Measurements from ENCODE around the gene TSPYL1. TPM values are rescaled to one million over a fixed set of nuclear protein-coding genes. Genes with fewer than 3 reads are reported as not detected.
A peak's percentile ranks its signal among the peaks of the same experiment; 100 is the strongest.

Gene TSPYL1
- total RNA-seq, 1 experiment from 2014 or later = 70.3 TPM

DNA sequence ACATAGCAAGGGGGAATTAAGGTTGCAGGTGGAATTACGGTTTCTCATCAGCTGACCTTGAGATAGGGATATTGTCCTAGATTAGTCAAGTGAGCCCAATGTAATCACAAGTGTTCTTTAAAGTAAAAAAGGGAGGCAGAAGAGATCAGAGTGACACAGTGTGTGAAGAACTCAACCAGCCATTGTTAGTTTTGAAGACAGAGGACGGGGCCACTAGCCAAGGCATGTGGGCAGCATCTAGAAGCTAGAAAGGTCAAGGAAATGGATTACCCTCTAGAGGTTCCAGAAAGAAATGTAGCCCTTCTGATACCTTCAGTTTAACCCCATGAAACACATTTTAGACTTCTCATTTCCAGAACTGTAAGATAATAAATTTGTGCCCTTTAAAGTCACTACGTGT lies 18.5 kb upstream of the TSPYL1 start:
- Histone ChIP-seq H4K20me1 (ENCODE audit: insufficient read depth) (no peaks in the 10 kb centered on the region), H3K9me3 (ENCODE audit: control insufficient read depth in 1 of 2, insufficient read depth in 1 of 2, low read depth in 1 of 2, low read length in 2 of 2) (no peaks in the 10 kb centered on the region), H3K9ac (ENCODE audit: low read length) (no peak overlapping the region), H3K79me2 (ENCODE audit: insufficient read depth, low read length) (no peaks in the 10 kb centered on the region), H3K4me3 (replicated peaks in 1 of 2; ENCODE audit: low read depth in 1 of 2, low read length in 2 of 2) (no peak overlapping the region), H3K4me2 (ENCODE audit: low read length) (no peak overlapping the region), H3K9me2 (ENCODE audit: insufficient read depth) (no peaks in the 10 kb centered on the region), H3K36me3 (ENCODE audit: control insufficient read depth in 1 of 2, insufficient read depth in 2 of 2, low read length in 2 of 2) (no peaks in the 10 kb centered on the region), H3K4me1 (ENCODE audit: control insufficient read depth in 1 of 2, insufficient read depth in 2 of 2, low read length in 2 of 2) (no peaks in the 10 kb centered on the region), H3K27me3 (ENCODE audit: insufficient read depth, low read length) (no peaks in the 10 kb centered on the region), H3K27ac (ENCODE audit: low read depth, low read length) (no peak overlapping the region), H2AFZ (ENCODE audit: low read depth, low read length, poor library complexity, severe bottlenecking) (no peak overlapping the region)
- CTCF ChIA-PET = no interaction called here
- no TSS peak for BruUV-seq (replicated peaks)
- POLR2A ChIA-PET = no interaction called here
- TF ChIP-seq, protein P1, sequence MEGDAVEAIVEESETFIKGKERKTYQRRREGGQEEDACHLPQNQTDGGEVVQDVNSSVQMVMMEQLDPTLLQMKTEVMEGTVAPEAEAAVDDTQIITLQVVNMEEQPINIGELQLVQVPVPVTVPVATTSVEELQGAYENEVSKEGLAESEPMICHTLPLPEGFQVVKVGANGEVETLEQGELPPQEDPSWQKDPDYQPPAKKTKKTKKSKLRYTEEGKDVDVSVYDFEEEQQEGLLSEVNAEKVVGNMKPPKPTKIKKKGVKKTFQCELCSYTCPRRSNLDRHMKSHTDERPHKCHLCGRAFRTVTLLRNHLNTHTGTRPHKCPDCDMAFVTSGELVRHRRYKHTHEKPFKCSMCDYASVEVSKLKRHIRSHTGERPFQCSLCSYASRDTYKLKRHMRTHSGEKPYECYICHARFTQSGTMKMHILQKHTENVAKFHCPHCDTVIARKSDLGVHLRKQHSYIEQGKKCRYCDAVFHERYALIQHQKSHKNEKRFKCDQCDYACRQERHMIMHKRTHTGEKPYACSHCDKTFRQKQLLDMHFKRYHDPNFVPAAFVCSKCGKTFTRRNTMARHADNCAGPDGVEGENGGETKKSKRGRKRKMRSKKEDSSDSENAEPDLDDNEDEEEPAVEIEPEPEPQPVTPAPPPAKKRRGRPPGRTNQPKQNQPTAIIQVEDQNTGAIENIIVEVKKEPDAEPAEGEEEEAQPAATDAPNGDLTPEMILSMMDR (IDR thresholded peaks at IDR 0.05 in 2 of 3, conservative IDR thresholded peaks at IDR 0.05 in 1 of 3; ENCODE audit: borderline replicate concordance in 1 of 3, insufficient read depth in 1 of 3, low read depth in 2 of 3, low read length in 2 of 3) = no peak
- TF ChIP-seq, protein P2, sequence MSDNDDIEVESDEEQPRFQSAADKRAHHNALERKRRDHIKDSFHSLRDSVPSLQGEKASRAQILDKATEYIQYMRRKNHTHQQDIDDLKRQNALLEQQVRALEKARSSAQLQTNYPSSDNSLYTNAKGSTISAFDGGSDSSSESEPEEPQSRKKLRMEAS (IDR thresholded peaks at IDR 0.05) = no peak
- 0 out of 2 replicates have a peak, but pooled peaks have one; percentile 24 for TF ChIP-seq CBX3 (IDR thresholded peaks at IDR 0.05; ENCODE audit: low read depth)
- no peak for DNase-seq (ENCODE audit: low read depth, low spot score)
- RAD21 ChIA-PET (ENCODE audit: low non-redundant PET in 1 of 2, low total read pairs in 2 of 2, uncharacterized antibody in 2 of 2, unreplicated experiment in 2 of 2) = no interaction called here
- ATAC-seq = no peak
- intact Hi-C loops (cut with micrococcal nuclease) = no loop called here

DNA sequence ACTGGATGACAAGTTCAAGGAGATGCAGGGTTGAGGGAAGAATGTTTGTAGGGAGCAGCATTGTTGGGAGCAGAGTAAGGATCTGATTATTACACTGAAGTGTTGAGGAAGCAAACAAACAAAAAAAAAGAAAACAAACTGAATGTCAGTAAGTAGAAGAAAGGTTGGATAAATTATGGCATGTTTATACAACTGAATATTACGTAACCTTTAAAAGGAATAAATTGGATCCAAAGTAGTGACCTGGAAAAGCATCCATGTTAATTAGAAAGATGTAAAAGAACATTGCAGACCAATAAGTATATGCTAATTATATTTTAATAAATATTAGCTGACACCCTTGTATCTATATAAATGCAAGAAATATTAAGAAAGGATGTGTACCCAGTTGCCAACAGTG lies 12.8 kb upstream of the TSPYL1 start:
- Histone ChIP-seq H3K4me3 (replicated peaks in 1 of 2; ENCODE audit: low read depth in 1 of 2, low read length in 2 of 2) (no peak overlapping the region), H3K27ac (ENCODE audit: low read depth, low read length) (no peak overlapping the region), H3K9me3 (ENCODE audit: control insufficient read depth in 1 of 2, insufficient read depth in 1 of 2, low read depth in 1 of 2, low read length in 2 of 2) (no peaks in the 10 kb centered on the region), H3K36me3 (ENCODE audit: control insufficient read depth in 1 of 2, insufficient read depth in 2 of 2, low read length in 2 of 2) (no peaks in the 10 kb centered on the region), H3K9ac (ENCODE audit: low read length) (no peak overlapping the region), H3K27me3 (ENCODE audit: insufficient read depth, low read length) (no peaks in the 10 kb centered on the region), H2AFZ (ENCODE audit: low read depth, low read length, poor library complexity, severe bottlenecking) (no peak overlapping the region), H3K4me1 (ENCODE audit: control insufficient read depth in 1 of 2, insufficient read depth in 2 of 2, low read length in 2 of 2) (no peaks in the 10 kb centered on the region), H3K4me2 (ENCODE audit: low read length) (no peak overlapping the region), H4K20me1 (ENCODE audit: insufficient read depth) (no peaks in the 10 kb centered on the region), H3K79me2 (ENCODE audit: insufficient read depth, low read length) (no peaks in the 10 kb centered on the region), H3K9me2 (ENCODE audit: insufficient read depth) (no peaks in the 10 kb centered on the region)
- ChIA-PET CTCF (interaction anchor here (1.7 kb wide), 1 partner anchor 24 kb away, joined by 6 read pairs; no protein-coding TSS in a partner anchor), POLR2A (no interaction called here), RAD21 (ENCODE audit: low non-redundant PET in 1 of 2, low total read pairs in 2 of 2, uncharacterized antibody in 2 of 2, unreplicated experiment in 2 of 2) (no interaction called here)
- DNase-seq (ENCODE audit: low read depth, low spot score) (no peak), ATAC-seq (no peak)
- intact Hi-C loops (cut with micrococcal nuclease) = no loop called here
- BruUV-seq (replicated peaks) = no TSS peak
- TF ChIP-seq ZFX (IDR thresholded peaks at IDR 0.05) (no peak), SRF (IDR thresholded peaks at IDR 0.05; ENCODE audit: low read depth) (no peak), CEBPB (IDR thresholded peaks at IDR 0.05; ENCODE audit: low read depth) (no peak), JUND (IDR thresholded peaks at IDR 0.05) (no peak), SP1 (IDR thresholded peaks at IDR 0.05; ENCODE audit: low read depth) (no peak), CBX3 (IDR thresholded peaks at IDR 0.05; ENCODE audit: low read depth) (no peak), EZH2 (IDR thresholded peaks at IDR 0.05) (no peak), ZNF274 (IDR thresholded peaks at IDR 0.05; ENCODE audit: low read depth, low read length) (no peak), FOSL1 (IDR thresholded peaks at IDR 0.05; ENCODE audit: low read depth) (no peak), POLR2A (IDR thresholded peaks at IDR 0.05; ENCODE audit: borderline replicate concordance, extremely low read depth, insufficient read depth, insufficient read length) (no peak), TCF7L2 (IDR thresholded peaks at IDR 0.05; ENCODE audit: borderline replicate concordance, extremely low read depth, insufficient read depth, insufficient read length) (no peak)
- TF ChIP-seq, protein P3, sequence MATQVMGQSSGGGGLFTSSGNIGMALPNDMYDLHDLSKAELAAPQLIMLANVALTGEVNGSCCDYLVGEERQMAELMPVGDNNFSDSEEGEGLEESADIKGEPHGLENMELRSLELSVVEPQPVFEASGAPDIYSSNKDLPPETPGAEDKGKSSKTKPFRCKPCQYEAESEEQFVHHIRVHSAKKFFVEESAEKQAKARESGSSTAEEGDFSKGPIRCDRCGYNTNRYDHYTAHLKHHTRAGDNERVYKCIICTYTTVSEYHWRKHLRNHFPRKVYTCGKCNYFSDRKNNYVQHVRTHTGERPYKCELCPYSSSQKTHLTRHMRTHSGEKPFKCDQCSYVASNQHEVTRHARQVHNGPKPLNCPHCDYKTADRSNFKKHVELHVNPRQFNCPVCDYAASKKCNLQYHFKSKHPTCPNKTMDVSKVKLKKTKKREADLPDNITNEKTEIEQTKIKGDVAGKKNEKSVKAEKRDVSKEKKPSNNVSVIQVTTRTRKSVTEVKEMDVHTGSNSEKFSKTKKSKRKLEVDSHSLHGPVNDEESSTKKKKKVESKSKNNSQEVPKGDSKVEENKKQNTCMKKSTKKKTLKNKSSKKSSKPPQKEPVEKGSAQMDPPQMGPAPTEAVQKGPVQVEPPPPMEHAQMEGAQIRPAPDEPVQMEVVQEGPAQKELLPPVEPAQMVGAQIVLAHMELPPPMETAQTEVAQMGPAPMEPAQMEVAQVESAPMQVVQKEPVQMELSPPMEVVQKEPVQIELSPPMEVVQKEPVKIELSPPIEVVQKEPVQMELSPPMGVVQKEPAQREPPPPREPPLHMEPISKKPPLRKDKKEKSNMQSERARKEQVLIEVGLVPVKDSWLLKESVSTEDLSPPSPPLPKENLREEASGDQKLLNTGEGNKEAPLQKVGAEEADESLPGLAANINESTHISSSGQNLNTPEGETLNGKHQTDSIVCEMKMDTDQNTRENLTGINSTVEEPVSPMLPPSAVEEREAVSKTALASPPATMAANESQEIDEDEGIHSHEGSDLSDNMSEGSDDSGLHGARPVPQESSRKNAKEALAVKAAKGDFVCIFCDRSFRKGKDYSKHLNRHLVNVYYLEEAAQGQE (IDR thresholded peaks at IDR 0.05; ENCODE audit: low read depth) = no peak
